ENCODE data around the gene RPUSD1. TPM values are rescaled to one million over a fixed set of nuclear protein-coding genes. Genes with fewer than 3 reads are reported as not detected.
"Not testable (repeated sequence)": the region's sequence is repeated elsewhere in the genome, so short reads cannot be mapped to it uniquely, and the experiment has no call there.

Gene RPUSD1
- total and polyA plus RNA-seq, 8 donors: 9.0 to 43.7 (median 20.1) TPM

DNA sequence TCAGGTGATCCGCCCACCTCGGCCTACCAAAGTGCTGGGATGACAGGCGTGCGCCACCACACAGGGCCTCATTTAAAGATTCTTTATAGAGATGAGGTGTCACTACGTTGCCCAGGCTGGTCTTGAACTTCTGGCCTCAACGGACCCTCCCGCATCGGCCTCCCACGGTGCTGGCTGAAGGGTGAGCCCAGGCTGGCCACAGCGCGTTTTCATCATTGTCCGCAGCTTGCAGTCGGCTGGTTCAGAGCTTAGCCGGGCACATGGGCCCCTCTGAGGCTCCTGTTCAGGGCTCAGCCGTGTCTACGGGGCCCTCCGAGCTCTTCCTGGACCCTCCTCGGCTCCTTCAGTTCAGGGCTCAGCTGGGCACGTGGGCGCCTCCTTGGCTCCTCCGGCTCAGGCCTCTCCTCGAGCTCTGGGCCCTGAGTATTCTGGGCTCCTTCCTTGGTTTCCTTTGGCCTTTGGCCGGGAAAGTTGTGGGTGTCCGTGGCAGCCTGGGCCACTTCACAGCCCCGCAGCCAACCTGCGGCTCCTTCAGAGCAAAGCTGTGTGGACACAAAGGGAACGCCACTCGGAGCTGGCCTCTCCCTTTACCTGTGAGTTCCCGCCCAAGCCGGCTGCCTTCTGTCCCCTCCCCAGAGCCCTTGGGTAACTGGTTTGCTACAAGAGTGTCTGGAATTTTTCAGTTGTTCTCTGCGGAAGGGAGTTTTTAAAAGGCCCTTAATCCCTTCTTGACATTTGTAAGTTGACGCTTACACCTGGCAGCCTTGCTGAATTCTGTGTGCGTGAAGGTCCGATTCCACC is 28.9 kb downstream of the RPUSD1 start:
- 54 to 73% (median 61%) methylated on average over 31 to 34 of the region's 34 CpGs for WGBS, 5 donors
- peak; percentile 59 to 89 for DNase-seq
- Histone ChIP-seq H3K27ac (no peak overlapping the region), H3K27me3 (peaks cover 0 to 55% (median 8%) of the 10 kb centered on the region in 3 donors), H3K36me3 (no peaks in the 10 kb centered on the region), H3K9me3 (no peaks in the 10 kb centered on the region), H3K4me1 (peaks cover 0 to 16% (median 3%) of the 10 kb centered on the region in 4 donors), H3K4me3 (no peak overlapping the region)
- no peak for TF ChIP-seq EP300 (IDR thresholded peaks at IDR 0.05)
- TF ChIP-seq POLR2A (IDR thresholded peaks at IDR 0.05): no peak
- TF ChIP-seq POLR2AphosphoS5 (IDR thresholded peaks at IDR 0.05): no peak
- TF ChIP-seq, protein P1, sequence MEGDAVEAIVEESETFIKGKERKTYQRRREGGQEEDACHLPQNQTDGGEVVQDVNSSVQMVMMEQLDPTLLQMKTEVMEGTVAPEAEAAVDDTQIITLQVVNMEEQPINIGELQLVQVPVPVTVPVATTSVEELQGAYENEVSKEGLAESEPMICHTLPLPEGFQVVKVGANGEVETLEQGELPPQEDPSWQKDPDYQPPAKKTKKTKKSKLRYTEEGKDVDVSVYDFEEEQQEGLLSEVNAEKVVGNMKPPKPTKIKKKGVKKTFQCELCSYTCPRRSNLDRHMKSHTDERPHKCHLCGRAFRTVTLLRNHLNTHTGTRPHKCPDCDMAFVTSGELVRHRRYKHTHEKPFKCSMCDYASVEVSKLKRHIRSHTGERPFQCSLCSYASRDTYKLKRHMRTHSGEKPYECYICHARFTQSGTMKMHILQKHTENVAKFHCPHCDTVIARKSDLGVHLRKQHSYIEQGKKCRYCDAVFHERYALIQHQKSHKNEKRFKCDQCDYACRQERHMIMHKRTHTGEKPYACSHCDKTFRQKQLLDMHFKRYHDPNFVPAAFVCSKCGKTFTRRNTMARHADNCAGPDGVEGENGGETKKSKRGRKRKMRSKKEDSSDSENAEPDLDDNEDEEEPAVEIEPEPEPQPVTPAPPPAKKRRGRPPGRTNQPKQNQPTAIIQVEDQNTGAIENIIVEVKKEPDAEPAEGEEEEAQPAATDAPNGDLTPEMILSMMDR (IDR thresholded peaks at IDR 0.05): no peak
- intact Hi-C loops (cut with DNase I; ENCODE audit: low total_unique reads): no loop called here

DNA sequence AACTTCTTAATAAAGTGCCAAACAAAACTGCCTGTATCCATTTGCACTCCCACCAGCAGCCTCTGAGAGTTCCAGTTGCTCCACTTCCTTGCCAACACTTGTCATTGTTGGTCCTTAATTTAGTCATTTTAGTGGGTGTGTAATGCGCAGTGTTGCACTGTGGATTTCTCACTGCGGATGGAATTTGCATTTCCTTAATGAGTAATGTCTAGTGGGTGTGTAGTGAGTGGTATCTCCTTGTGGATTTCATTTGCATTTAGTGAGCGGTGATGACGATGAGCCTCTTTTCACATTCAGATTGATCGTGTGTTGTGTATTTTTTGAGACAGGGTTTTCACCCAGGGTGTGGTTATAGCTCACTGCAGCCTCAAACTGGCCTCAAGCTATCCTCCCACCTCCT is 31.8 kb downstream of the RPUSD1 start:
- Histone ChIP-seq H3K36me3 (no peaks in the 10 kb centered on the region), H3K9me3 (no peaks in the 10 kb centered on the region), H3K27me3 (peaks cover 0 to 55% (median 5%) of the 10 kb centered on the region in 3 donors), H3K27ac (no peak overlapping the region), H3K4me3 (no peak overlapping the region), H3K4me1 (peaks cover 0 to 16% (median 8%) of the 10 kb centered on the region in 4 donors)
- intact Hi-C loops (cut with DNase I; ENCODE audit: low total_unique reads): no loop called here
- no peak for DNase-seq
- TF ChIP-seq POLR2AphosphoS5 (IDR thresholded peaks at IDR 0.05) (no peak), EP300 (IDR thresholded peaks at IDR 0.05) (no peak)
- TF ChIP-seq, protein P1 (IDR thresholded peaks at IDR 0.05): no peak
- WGBS, 5 donors: 89 to 96% (median 91%) methylated on average over 5 of the region's 5 CpGs

DNA sequence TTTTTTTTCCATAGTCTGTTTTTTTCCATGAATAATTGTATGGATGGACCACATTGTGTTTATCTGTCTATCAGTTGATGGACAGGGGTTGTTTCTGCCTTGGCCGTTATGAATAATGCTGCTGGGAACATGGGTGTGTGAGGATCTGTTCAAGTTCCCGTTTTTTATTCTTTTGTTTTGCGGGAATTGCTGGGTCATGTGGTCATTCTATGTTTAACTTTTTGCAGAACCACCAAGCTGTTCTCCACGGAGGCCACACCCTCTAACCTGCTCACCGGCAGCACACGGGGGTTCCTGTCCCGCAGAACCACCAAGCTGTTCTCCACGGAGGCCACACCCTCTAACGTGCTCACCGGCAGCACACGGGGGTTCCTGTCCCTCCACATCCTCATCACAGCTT is 33.5 kb downstream of the RPUSD1 start:
- TF ChIP-seq POLR2A (IDR thresholded peaks at IDR 0.05): no peak
- TF ChIP-seq POLR2AphosphoS5 (IDR thresholded peaks at IDR 0.05): no peak
- TF ChIP-seq EP300 (IDR thresholded peaks at IDR 0.05): no peak
- TF ChIP-seq, protein P1 (IDR thresholded peaks at IDR 0.05): no peak
- Histone ChIP-seq H3K9me3 (no peaks in the 10 kb centered on the region), H3K4me1 (peaks cover 0 to 17% (median 3%) of the 10 kb centered on the region in 4 donors), H3K27me3 (peaks cover 0 to 47% (median 0%) of the 10 kb centered on the region in 3 donors), H3K27ac (no peak overlapping the region), H3K4me3 (no peak overlapping the region), H3K36me3 (no peaks in the 10 kb centered on the region)
- 11 to 39% (median 19%) methylated on average over 11 of the region's 11 CpGs for WGBS, 5 donors
- intact Hi-C loops (cut with DNase I; ENCODE audit: low total_unique reads): no loop called here
- DNase-seq: no peak

DNA sequence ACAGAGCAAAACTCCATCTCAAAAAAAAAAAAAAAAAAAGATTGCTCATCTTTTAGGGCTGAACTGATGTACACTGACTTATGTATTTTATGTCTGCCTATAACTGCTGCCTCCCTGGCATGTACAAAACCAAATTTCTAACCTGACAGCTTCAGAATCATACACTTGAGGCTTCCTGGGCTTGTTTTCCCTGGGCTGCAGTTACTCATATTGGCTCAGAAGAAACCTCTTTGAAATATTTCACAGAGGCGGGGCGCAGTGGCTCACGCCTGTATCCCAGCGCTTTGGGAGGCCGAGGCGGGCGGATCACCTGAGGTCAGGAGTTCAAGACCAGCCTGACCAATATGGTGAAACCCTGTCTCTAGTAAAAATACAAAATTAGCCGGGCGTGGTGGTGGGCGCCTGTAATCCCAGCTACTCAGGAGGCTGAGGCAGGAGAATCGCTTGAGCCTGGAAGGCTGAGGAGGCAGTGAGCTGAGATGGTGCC is 34.0 kb downstream of the RPUSD1 start:
- H3K4me3 ChIP-seq; H3K9me3 ChIP-seq; H3K36me3 ChIP-seq; DNase-seq; H3K27ac ChIP-seq; intact Hi-C loops (cut with DNase I; ENCODE audit: low total_unique reads): not testable (repeated sequence)
- WGBS, 5 donors: 67 to 80% (median 78%) methylated on average over 11 of the region's 11 CpGs
- Histone ChIP-seq H3K4me1 (peaks cover 0 to 14% (median under 1%) of the 10 kb centered on the region in 4 donors), H3K27me3 (peaks cover 0 to 47% (median 0%) of the 10 kb centered on the region in 3 donors)

DNA sequence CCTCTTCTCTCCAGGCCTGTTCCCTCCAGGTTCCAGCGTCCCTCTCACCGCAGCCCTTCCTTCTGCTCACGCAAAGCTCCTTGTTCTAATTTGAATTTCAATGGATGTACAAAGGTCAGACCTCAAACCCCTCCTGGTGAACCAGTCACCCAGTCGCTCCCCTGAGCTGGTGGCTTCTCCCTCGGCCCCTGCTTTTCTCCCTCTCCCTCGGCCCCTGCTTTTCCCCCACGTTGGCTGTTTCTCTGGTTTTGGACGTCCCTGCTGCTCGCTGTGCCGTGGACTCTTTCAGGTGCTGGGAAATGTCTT is 36.2 kb downstream of the RPUSD1 start:
- H3K4me3 ChIP-seq: no peak overlapping the region
- WGBS, 5 donors: 14 to 29% (median 18%) methylated on average over 10 of the region's 10 CpGs
- H3K9me3 ChIP-seq: no peaks in the 10 kb centered on the region
- peaks cover 0 to 47% (median 0%) of the 10 kb centered on the region in 3 donors for H3K27me3 ChIP-seq
- TF ChIP-seq, protein P1 (IDR thresholded peaks at IDR 0.05): no peak
- no peak for TF ChIP-seq POLR2AphosphoS5 (IDR thresholded peaks at IDR 0.05)
- no peak for TF ChIP-seq EP300 (IDR thresholded peaks at IDR 0.05)
- TF ChIP-seq POLR2A (IDR thresholded peaks at IDR 0.05): no peak
- H3K27ac ChIP-seq: no peak overlapping the region
- peaks cover 0 to 14% (median 0%) of the 10 kb centered on the region in 4 donors for H3K4me1 ChIP-seq
- H3K36me3 ChIP-seq: no peaks in the 10 kb centered on the region
- DNase-seq: no peak
- intact Hi-C loops (cut with DNase I; ENCODE audit: low total_unique reads): no loop called here

Data from stomach (tissue), 9 donors.